LNCaP clone FGC (cell line): ENCODE data around the gene BRIP1.
A peak's percentile ranks its signal among the peaks of the same experiment; 100 is the strongest.

ENCODE experiments used
- DNase-seq: peaks from one replicate; pipeline ENCODE4 v3.0.0-alpha.2; 2011; ENCODE audit warnings: low read depth
- H3K4me3 ChIP-seq: 2 replicates; pipeline ENCODE4 v1.5.1; 2011; ENCODE audit warnings: mild to moderate bottlenecking, low read depth, low read length, control low read depth
- TF ChIP-seq, protein P1 (sequence below): IDR thresholded peaks from 2 replicates; pipeline ENCODE4 v1.5.1; 2012; ENCODE audit warnings: mild to moderate bottlenecking; ENCODE audit not compliant: control insufficient read depth, insufficient read depth; ENCODE audit errors: extremely low read depth

Gene BRIP1

DNA sequence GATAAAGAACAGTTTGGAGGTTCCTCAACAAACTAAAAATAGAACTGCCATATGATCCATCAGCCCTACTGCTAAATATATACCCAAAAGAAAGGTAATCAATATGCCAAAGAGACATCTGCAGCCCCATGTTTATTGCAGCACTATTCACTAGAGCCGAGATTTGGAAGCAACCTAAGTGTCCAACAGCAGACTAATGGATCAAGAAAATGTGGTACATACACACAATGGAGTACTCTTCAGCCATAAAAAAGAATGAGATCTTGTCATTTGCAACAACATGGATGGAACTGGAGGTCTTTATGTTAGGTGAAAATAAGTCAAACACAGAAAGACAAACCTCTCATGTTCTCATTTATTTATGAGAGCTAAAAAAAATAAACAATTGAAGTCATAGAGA lies 223.5 kb downstream of the BRIP1 start:
- no peak for DNase-seq
- H3K4me3 ChIP-seq, result no peak overlapping the region
- TF ChIP-seq, protein P1, sequence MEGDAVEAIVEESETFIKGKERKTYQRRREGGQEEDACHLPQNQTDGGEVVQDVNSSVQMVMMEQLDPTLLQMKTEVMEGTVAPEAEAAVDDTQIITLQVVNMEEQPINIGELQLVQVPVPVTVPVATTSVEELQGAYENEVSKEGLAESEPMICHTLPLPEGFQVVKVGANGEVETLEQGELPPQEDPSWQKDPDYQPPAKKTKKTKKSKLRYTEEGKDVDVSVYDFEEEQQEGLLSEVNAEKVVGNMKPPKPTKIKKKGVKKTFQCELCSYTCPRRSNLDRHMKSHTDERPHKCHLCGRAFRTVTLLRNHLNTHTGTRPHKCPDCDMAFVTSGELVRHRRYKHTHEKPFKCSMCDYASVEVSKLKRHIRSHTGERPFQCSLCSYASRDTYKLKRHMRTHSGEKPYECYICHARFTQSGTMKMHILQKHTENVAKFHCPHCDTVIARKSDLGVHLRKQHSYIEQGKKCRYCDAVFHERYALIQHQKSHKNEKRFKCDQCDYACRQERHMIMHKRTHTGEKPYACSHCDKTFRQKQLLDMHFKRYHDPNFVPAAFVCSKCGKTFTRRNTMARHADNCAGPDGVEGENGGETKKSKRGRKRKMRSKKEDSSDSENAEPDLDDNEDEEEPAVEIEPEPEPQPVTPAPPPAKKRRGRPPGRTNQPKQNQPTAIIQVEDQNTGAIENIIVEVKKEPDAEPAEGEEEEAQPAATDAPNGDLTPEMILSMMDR, result no peak

- TF ChIP-seq, protein P1, result no peak
- H3K4me3 ChIP-seq, result no peak overlapping the region
- no peak for DNase-seq
These were observed 225.2 kb downstream of the BRIP1 start for GRCh38 chr17:61638087-61638486.

DNA sequence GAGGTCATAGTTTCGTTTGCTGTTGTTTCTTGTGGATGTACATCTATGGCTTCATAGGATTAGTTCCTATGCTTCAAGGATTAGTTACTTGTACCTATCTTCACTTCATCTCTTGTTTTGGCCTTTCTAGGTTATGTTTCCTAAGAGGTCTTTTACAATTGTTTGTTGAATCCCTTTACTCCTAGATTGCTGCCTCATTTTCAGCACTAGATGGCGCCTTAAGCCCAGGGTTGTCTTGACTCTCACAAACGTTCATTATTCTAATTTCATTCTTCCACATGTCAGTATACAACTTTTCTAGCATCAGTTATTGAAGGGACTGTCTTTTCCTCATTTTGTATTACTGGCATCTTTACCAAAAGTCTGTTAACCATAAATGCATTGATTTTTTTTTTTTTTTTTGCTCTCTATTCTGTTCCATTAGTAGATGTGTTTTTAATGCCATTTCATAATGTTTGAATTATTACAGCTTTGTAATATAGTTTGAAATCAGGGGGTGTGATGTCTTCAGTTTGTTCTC lies 227.4 kb downstream of the BRIP1 start:
- TF ChIP-seq, protein P1, result peak; percentile 83
- no peak overlapping the region for H3K4me3 ChIP-seq
- DNase-seq, result peak; percentile 31

GRCh38 chr17:61634942-61635538 lies 228.3 kb downstream of the BRIP1 start:
- DNase-seq, result no peak
- H3K4me3 ChIP-seq, result no peak overlapping the region
- TF ChIP-seq, protein P1, result no peak

- H3K4me3 ChIP-seq, result no peak overlapping the region
- TF ChIP-seq, protein P1, result no peak
- no peak for DNase-seq
These were observed 229.3 kb downstream of the BRIP1 start for GRCh38 chr17:61634011-61634539.

GRCh38 chr17:61632826-61633225 lies 230.5 kb downstream of the BRIP1 start:
- TF ChIP-seq, protein P1, result no peak
- H3K4me3 ChIP-seq, result no peak overlapping the region
- DNase-seq, result no peak

- TF ChIP-seq, protein P1, result no peak
- DNase-seq, result no peak
- H3K4me3 ChIP-seq, result no peak overlapping the region
These were observed 231.5 kb downstream of the BRIP1 start for GRCh38 chr17:61631800-61632199.
